GM12874 (cell line): ENCODE measurements around the gene PTPRQ.

ENCODE experiments used
- CTCF ChIP-seq: IDR thresholded peaks from 2 replicates; pipeline ENCODE4 v1.5.1; 2011; ENCODE audit warnings: low read depth, mild to moderate bottlenecking, control low read depth, low read length, moderate library complexity; ENCODE audit not compliant: insufficient read depth

The PTPRQ gene

GRCh38 chr12:80717856-80718255 is 273.8 kb downstream of the PTPRQ start:
- no peak for TF ChIP-seq CTCF

- no peak for TF ChIP-seq CTCF
Observed at GRCh38 chr12:80720516-80720915, 276.5 kb downstream of the PTPRQ start.

GRCh38 chr12:80721326-80721725 is 277.3 kb downstream of the PTPRQ start:
- no peak for TF ChIP-seq CTCF
